Astrocyte of the spinal cord (primary cell): ENCODE measurements around the gene NEDD4L.
A peak's percentile ranks its signal among the peaks of the same experiment; 100 is the strongest.

Experiments used
- DNase-seq: peaks from one replicate; pipeline ENCODE4 v3.0.0; 2011; ENCODE audit warnings: low read depth, low spot score
- H3K4me3 ChIP-seq: 2 replicates; pipeline ENCODE4 v1.5.1; 2011; ENCODE audit warnings: low read depth, mild to moderate bottlenecking, low read length, moderate library complexity
- in situ Hi-C: cut with HindIII; loops from 2 replicates; pipeline ENCODE4 v1.10.0; 2017; ENCODE audit warnings: low sequenced_read_pairs
- TF ChIP-seq, protein P1 (sequence below): IDR thresholded peaks from 2 replicates; pipeline ENCODE4 v1.5.1; 2012; ENCODE audit warnings: low read depth, mild to moderate bottlenecking, low read length, inconsistent platforms

The NEDD4L gene

DNA sequence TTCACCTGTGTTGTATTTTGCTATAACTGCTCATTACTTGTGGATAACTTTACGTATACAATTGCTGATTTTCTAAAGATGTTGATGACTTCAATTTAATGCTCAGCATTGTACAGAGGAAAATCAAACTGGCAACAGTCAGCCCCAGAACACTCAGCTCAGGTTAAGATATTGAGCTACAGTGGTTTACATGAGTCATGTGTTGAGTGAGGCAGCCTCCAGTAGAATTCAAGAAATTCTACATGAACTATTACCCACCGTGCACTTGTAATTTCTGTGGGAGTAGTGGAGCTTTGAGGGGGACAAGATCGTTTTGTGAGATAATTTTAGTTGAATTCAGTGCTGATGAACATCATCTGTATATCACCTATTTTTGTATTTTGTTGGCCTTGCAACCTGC lies 292.6 kb downstream of the NEDD4L start:
- TF ChIP-seq, protein P1, sequence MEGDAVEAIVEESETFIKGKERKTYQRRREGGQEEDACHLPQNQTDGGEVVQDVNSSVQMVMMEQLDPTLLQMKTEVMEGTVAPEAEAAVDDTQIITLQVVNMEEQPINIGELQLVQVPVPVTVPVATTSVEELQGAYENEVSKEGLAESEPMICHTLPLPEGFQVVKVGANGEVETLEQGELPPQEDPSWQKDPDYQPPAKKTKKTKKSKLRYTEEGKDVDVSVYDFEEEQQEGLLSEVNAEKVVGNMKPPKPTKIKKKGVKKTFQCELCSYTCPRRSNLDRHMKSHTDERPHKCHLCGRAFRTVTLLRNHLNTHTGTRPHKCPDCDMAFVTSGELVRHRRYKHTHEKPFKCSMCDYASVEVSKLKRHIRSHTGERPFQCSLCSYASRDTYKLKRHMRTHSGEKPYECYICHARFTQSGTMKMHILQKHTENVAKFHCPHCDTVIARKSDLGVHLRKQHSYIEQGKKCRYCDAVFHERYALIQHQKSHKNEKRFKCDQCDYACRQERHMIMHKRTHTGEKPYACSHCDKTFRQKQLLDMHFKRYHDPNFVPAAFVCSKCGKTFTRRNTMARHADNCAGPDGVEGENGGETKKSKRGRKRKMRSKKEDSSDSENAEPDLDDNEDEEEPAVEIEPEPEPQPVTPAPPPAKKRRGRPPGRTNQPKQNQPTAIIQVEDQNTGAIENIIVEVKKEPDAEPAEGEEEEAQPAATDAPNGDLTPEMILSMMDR, result no peak
- H3K4me3 ChIP-seq, result no peak overlapping the region
- peak; percentile 55 for DNase-seq
- in situ Hi-C loops, result no loop called here

DNA sequence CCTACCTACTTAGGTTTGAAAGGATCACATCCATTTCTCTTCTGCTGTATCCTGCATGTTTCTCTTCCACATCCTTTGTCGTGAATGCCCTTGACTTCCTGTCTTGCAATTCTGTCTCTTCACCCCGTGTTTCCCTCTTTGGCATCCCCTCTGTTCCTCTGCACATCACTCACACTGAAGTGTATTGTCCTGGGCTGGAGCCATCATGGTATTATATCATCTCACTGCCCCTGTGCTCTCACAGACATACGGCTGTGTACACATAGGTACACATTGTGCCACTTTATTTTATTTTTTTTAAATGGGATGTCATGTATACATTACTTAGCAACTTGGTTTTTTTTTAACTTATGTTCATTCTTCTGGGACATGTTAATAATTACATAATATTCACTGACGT lies 293.3 kb downstream of the NEDD4L start:
- H3K4me3 ChIP-seq, result no peak overlapping the region
- in situ Hi-C loops, result no loop called here
- DNase-seq, result no peak
- TF ChIP-seq, protein P1, result no peak

GRCh38 chr18:58337686-58338085 lies 293.7 kb downstream of the NEDD4L start:
- in situ Hi-C loops, result no loop called here
- DNase-seq, result peak; percentile 49
- TF ChIP-seq, protein P1, result no peak
- H3K4me3 ChIP-seq, result no peak overlapping the region

DNA sequence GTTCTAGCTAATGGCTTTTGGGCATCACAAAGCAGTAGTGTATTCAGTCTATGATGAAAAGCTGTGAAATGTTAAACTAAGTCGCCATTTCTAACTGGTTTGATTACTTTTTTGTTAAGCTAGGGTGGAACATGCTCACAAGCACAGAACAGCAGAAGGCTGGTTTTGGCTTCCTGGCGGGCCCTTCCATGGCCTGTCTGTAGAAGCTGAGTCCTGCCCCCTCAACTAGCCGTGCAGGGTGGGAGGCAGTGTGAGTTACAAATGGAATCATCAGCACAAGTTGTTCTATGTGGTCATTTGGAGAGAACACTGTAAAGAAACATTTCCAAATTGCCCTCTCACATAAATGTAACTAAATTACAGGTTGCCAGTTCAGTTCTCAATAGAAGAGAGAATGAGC lies 294.1 kb downstream of the NEDD4L start:
- TF ChIP-seq, protein P1, result no peak
- in situ Hi-C loops, result no loop called here
- DNase-seq, result no peak
- no peak overlapping the region for H3K4me3 ChIP-seq

GRCh38 chr18:58338961-58339592 lies 295.1 kb downstream of the NEDD4L start:
- peak; percentile 43 for DNase-seq
- TF ChIP-seq, protein P1, result no peak
- in situ Hi-C loops, result no loop called here
- no peak overlapping the region for H3K4me3 ChIP-seq

GRCh38 chr18:58339890-58340289 lies 295.9 kb downstream of the NEDD4L start:
- in situ Hi-C loops, result no loop called here
- no peak for DNase-seq
- TF ChIP-seq, protein P1, result no peak
- no peak overlapping the region for H3K4me3 ChIP-seq
